ENCODE measurements around the gene ABCB6. TPM values are rescaled to one million over a fixed set of nuclear protein-coding genes. Genes with fewer than 3 reads are reported as not detected.

The ABCB6 gene
- polyA plus RNA-seq, 1 donor, result 42.6 TPM

DNA sequence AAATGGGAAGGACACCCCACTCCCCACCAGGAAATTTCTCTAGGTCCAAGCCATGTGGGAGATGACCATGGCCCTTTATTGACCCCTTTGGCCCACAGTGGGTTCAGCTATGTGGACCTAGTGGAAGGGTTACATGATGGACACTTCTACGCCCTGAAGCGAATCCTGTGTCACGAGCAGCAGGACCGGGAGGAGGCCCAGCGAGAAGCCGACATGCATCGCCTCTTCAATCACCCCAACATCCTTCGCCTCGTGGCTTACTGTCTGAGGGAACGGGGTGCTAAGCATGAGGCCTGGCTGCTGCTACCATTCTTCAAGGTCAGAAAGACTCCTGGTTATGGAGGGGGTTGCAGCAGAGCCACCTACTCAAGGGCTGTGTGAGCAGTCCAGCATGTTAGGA, 27.8 kb upstream of the ABCB6 start:
- DNase-seq, result no peak

DNA sequence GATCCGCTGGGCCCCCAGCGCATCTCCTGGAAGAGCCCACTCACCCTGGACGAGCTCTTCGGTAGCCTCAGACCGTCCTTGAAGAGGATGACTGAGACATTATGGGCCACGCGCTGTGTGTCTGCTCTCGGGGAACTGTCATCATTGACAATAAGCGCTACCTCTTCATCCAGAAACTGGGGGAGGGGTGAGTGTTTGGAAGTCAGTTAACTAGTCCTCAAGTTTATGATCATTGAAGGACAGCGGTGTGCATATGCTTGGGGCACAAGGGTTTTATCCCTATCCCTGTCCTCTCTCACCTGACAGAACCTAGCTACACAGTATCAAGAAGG, 27.1 kb upstream of the ABCB6 start:
- no peak for DNase-seq

GRCh38 chr2:219245148-219245898, 26.6 kb upstream of the ABCB6 start, which contains the start of the genes GLB1L and STK16:
Gene GLB1L, minus strand, starts transcription at chr2:219245444. Its CDS starts 1,871 bp downstream, at chr2:219243573.
Gene STK16, plus strand, starts transcription at chr2:219245479. Its CDS starts 521 bp downstream, at chr2:219246000.
- peak; percentile 93 for DNase-seq

- no peak for DNase-seq
Measured at GRCh38 chr2:219244789-219245147, 26.0 kb upstream of the ABCB6 start.

- DNase-seq, result no peak
Measured at GRCh38 chr2:219243291-219243761, 24.6 kb upstream of the ABCB6 start.

DNA sequence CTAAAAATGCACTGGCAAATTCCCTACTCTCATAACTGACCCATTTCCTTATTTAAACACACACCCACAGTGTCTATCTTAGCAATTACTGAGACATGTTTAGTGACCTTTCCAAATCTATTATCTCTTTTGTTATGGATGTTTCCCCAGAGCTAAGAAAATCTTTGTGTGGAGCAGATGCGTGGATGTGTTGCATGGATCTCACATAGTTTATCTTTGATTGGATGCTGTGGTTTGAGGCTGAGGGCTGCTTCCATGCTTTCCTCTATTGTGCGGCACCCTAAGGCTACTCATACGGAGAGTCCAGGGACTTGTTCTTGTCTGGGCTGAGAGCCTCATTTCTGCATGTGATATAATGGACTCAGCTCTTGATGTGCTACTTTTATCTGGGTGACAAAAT, 15.6 kb upstream of the ABCB6 start:
- no peak for DNase-seq

- no peak for DNase-seq
Measured at GRCh38 chr2:219230059-219230540, 11.3 kb upstream of the ABCB6 start.

DNA sequence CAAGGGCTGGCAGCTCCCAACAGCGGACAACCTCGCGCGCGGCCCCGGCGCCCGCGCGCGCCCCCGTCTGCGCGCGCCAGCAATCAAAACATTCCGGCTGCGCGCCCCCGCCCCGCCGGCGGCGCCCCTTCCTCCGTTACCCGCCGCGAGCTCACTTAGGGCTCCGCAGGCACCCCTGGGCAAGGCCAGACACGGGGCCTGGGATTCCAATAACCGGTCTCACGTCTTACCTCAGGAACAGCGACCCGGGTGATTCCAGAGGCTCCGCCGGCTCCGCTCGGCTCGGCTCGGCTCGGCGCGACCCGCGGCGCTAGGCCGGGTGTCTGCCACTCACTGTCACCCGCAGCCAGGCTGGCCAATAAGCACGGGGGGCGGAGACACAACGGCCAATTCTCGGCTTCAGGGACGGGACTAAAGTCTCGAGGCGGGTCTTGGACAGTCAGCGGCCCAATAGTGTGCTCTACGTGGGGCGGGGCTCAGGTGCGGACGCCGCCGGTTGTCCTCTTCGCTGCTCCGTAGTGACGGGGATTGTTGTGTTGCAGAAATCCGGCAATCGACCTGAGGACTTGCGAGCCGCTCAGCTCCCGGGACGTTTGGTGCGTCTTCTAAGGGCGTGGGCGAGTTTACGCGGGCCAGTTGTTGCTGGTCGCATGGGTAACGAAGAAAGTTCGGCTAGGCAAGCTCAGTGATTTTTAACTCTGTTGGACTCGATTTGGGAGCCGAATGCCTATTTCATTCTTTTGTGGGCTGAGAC, 10.7 kb upstream of the ABCB6 start, which contains the start of the genes ANKZF1 and ATG9A:
Gene ANKZF1 (plus strand): TSS at position 502 of the 754 bp plus-strand sequence. CDS start 452 bp downstream, outside the sequence.
Gene ATG9A (minus strand): TSS at position 332 of the 754 bp plus-strand sequence. CDS start 1,612 bp downstream, outside the sequence.
- DNase-seq, result peak; percentile 99

GRCh38 chr2:219228911-219229304, 10.2 kb upstream of the ABCB6 start:
- DNase-seq, result no peak

DNA sequence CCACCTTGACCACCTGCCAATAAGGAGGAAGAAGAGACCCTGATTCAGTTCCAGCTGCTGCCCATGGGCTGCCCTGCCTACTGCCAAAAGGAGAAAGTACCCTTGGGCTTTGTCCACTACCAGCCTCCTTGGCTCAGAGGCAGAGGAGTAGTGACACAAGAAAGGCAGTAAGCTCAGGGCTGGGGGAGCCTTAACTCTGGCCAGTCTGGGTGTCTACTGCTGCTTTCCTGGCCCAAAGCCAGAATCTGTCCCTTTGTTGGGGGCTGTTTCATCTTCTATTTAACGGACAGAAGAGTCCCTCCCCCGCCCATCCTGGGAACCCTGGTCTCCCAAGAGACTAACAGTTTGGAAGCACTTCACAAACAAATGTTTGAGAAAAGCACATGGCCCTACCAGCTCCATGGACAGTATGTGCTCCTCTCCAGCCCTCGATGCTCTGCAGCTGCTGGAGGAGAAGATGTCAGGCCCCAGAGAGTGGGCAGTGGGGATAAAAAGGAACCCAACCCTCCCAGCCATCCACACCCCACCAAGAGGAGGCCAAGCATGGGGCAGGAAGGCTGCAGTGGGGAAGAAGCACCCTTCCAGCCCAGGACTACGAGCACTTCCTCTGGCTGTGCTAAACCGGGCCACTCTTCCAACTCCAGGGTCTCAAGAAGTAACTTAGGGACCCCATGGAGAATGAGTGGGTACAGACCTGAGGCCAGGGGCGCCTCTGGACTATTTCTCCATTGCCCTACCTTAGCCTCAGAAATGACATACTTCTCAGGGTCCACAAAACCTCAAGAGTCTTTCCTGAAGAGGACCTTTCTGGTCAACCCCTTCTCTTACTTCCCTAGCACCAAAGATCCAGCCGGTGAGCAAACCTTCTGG, 9.5 kb upstream of the ABCB6 start:
- DNase-seq, result no peak

GRCh38 chr2:219225350-219225749, 6.6 kb upstream of the ABCB6 start:
- no peak for DNase-seq

DNA sequence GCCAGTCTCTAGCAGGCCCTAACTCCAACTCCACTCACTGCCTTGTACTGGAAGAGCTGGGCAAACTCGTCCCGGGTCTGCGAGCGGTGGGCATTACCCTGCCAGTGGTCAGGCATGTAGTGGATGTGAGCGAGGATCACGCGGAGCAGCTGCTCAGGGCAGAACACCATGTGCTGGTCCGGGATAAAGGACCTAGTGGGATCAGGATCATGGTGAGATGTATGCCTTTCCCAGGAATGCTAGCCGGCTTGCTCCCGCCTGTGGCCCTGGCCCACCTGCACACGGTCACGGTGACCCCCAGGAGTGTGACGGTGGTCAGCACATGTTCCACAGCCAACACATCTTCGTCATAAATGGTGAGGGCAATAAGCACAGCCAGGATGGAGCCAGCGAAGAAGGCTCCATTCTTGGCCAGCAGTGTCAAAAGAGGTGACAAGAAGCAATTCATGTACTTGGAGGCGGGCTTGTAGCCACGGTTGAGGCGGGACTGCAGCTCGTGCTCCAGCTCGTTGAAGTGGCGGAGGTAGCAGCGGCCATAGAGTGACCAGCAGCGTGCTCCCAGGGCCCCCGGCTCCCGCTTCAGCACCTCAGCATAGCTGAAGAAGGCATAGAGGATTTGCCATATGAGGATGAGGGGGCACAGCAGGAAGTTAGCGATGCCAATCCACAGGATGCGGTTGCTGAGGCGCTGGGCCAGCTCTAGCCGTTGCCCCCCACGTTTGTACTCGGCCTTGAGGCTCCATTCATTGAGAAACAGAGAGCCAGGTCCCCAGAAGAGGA, 5.3 kb upstream of the ABCB6 start:
- no peak for DNase-seq

DNA sequence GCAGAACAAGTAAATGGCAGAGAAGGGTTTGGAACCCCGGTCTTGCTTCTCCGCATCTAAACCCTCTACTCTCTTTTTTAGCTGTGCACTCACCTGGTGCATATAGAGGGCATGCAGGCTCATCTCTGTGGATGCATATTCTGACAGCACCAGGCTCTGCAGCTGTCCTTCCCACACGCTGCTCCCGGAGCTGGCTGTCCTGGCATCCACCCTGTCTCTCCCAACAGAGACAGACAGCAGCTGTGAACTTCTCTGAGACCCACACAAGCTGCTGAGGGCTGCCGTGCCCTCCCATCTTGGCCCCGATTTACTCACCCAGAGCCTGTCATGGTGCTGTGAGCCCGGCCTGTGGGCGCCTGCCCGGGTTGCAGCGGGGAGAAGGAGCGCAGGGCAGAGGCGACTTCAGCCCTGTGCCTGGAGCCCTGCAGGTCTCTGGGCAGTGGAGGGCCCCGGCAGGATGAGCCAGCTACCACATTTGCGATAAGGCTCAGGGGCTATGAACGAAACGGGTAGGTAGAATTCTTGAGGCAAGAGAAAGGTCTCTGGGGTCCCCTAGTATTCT, 3.3 kb upstream of the ABCB6 start:
- no peak for DNase-seq

DNA sequence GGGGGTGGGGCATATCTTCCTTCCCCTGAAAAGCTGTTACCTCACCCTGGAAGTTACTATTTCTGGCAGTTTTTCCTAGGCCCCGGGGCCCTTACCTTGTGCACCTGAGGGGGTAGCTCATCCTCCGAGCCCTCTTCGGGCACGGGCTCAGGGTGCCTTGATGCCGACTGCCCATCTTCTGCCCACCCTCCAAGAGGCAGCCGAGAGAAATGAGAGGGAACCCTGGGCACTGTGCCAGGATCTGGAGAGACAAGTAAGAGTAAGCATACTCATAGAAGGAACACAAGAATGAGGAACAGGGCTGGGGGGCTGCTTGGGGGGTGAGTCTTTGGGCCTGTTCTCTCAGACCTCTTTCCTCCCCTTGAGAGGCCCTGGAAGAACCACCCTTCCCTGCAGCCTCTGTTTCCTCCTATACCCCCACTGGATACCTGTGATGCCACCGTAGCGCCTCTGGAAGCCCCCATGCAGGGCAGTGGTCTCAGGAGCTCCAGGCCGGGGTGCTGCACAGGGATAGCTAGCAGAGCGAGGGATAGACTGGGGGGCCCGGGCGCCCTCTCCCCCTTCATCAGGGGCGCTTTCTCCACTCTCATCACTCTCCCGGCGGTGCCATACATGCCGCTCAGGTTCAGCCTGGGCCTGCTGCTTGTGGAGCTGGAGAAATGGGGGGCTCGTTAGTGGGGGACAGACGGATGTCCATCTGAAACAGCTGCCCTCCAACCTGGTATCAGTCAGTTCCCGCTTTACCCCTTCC, 2.1 kb upstream of the ABCB6 start:
- no peak for DNase-seq

GRCh38 chr2:219219784-219220532, 1.2 kb upstream of the ABCB6 start:
- DNase-seq, result no peak

- no peak for DNase-seq
Measured at GRCh38 chr2:219218217-219218731, 484 bp downstream of the ABCB6 start.

- DNase-seq, result no peak
Measured at GRCh38 chr2:219216535-219216915, 2.2 kb downstream of the ABCB6 start.

DNA sequence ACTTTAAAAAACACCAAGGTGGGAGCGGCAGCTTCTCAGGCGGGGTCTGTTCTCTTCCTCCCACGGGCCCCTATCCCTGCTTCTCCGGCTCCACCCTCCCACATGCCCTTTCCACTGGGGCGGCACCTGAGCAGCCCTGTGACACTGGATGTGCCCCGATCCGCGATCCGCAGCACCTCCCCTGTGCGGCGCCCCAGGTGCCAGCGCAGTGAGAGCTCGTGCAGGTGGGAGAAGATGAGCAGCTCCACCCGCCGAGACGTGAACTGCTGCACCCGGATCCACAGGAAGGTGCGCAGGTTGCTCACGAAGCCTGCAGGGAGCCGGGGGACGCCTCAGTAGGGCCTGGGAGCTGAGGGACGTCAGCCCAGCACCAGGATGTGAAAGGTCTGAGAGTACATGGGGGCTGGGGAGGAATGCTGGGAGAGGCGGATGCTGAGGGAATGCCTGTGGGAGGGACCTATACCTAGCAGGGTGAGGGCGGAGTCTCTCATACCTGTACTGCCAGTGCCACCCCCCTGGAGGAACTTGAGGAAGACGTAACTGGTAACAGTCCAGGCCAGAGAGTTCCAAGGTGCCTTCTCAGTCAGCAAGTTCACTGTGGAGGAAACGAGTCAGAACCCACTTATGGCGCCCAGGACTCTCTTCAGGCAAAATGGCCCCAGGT, 2.8 kb downstream of the ABCB6 start:
- no peak for DNase-seq

DNA sequence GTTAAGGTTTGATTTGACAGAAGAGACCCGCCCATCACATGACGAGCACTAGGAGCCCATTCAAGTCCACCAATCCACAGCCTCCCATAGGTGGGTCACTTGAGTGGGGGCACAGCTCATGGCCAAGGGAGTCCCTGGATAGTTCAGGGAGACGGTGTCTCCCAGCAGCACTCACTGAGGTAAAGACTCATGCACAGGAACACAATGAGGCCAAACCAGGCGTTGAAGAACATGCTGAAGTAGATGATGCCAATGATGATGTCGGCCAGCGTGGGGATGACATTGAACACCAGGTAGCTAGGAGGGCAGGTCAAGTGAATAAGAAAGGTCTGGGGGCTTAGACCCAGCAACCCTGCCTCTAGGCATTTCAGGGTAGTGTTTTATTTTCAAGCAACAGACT, 4.0 kb downstream of the ABCB6 start:
- DNase-seq, result no peak

All from left kidney (tissue), 2 donors.